Measurements from ENCODE around the gene TBPL1. TPM values are rescaled to one million over a fixed set of nuclear protein-coding genes. Genes with fewer than 3 reads are reported as not detected.

Gene TBPL1
- total and polyA plus RNA-seq, 2 donors (not counting 1 experiment from before 2014, with no cell fraction given), result 23.3 to 29.6 TPM

DNA sequence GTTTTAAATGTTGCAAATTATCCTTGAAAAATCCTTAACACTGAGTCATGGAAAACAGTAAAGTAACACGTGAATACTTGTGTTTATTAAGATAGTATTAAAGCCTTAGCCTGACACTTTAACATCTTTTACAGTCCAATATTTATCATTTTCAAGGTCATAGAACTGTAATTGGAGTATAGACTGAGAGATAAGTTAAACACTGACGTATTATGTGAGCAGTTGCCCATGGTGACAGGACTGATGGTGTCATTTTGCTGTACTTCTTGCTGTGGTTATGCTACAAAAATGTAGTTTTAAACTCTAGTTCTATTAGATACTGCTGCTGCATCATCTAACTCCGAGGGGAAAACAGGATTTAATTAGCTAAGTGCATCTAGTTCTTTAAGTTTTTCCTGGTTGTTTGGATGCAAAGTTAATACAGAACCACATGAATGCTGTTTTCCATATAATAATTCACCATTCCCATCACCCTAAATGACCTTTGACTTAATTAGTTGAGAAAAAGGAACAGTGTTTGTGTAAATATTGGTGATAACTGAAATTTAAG lies 61.6 kb downstream of the TBPL1 start:
- intact Hi-C loops (cut with micrococcal nuclease), result no loop called here
- H3K4me3 ChIP-seq (ENCODE audit: control extremely low read depth in 1 of 5, extremely low read depth in 1 of 5, insufficient read depth in 1 of 5, low read depth in 2 of 5, low read length in 4 of 5), result no peak overlapping the region
- H3K4me2 ChIP-seq (replicated peaks; ENCODE audit: low read depth, low read length, poor library complexity, severe bottlenecking), result no peak overlapping the region
- CTCF ChIA-PET, result no interaction called here
- no CpG with 5 or more reads among the region's 3 CpGs for WGBS (ENCODE audit: insufficient coverage)
- H3K4me3 Mint-ChIP-seq, result no peak overlapping the region
- DNase-seq (no peak), ATAC-seq (ENCODE audit: low read depth) (no peak)
- H3K27me3 Mint-ChIP-seq, result peaks cover 24% of the 10 kb centered on the region
- H3K9me3 Mint-ChIP-seq (ENCODE audit: insufficient read depth), result no peaks in the 10 kb centered on the region
- H3K27ac ChIP-seq (ENCODE audit: low read length in 2 of 2), result no peak overlapping the region
- H3K27ac Mint-ChIP-seq, result no peak overlapping the region
- TF ChIP-seq EZH2 (IDR thresholded peaks at IDR 0.05; ENCODE audit: borderline replicate concordance, insufficient read depth, low read depth, low read length, poor library complexity, severe bottlenecking) (no peak), CTCF (IDR thresholded peaks at IDR 0.05) (no peak)
- no peaks in the 10 kb centered on the region for H3K4me1 ChIP-seq (ENCODE audit: control insufficient read depth in 2 of 2, insufficient read depth in 2 of 2, low read length in 2 of 2)
- no peaks in the 10 kb centered on the region for H3K79me2 ChIP-seq (ENCODE audit: control insufficient read depth, insufficient read depth, low read length)
- H2AFZ ChIP-seq (ENCODE audit: insufficient read depth, low read depth, low read length, poor library complexity, severe bottlenecking), result no peak overlapping the region
- POLR2A ChIA-PET, result no interaction called here
- no peaks in the 10 kb centered on the region for H3K36me3 ChIP-seq (replicated peaks in 1 of 2; ENCODE audit: control extremely low read depth in 1 of 2, control insufficient read depth in 1 of 2, extremely low read depth in 1 of 2, insufficient read depth in 2 of 2, low read length in 1 of 2)
- peaks cover 0 to 2% (median 0%) of the 10 kb centered on the region in 4 experiments for H3K27me3 ChIP-seq (replicated peaks in 1 of 4; ENCODE audit: control extremely low read depth in 1 of 4, control insufficient read depth in 3 of 4, insufficient read depth in 4 of 4, low read length in 3 of 4)
- no peak overlapping the region for H3K9ac ChIP-seq (ENCODE audit: low read length)
- H4K20me1 ChIP-seq (ENCODE audit: control insufficient read depth, insufficient read depth, low read length, poor library complexity, severe bottlenecking), result no peaks in the 10 kb centered on the region
- H3K9me3 ChIP-seq (ENCODE audit: control extremely low read depth in 1 of 3, control insufficient read depth in 2 of 3, insufficient read depth in 1 of 3, low read length in 2 of 3), result no peaks in the 10 kb centered on the region
- H3K4me1 Mint-ChIP-seq, result no peaks in the 10 kb centered on the region

- no peak overlapping the region for H3K27ac Mint-ChIP-seq
- Histone ChIP-seq H3K9ac (ENCODE audit: low read length) (no peak overlapping the region), H2AFZ (ENCODE audit: insufficient read depth, low read depth, low read length, poor library complexity, severe bottlenecking) (no peak overlapping the region), H3K4me2 (replicated peaks; ENCODE audit: low read depth, low read length, poor library complexity, severe bottlenecking) (no peak overlapping the region), H3K4me1 (ENCODE audit: control insufficient read depth in 2 of 2, insufficient read depth in 2 of 2, low read length in 2 of 2) (no peaks in the 10 kb centered on the region), H3K79me2 (ENCODE audit: control insufficient read depth, insufficient read depth, low read length) (no peaks in the 10 kb centered on the region), H3K9me3 (ENCODE audit: control extremely low read depth in 1 of 3, control insufficient read depth in 2 of 3, insufficient read depth in 1 of 3, low read length in 2 of 3) (no peaks in the 10 kb centered on the region), H3K27ac (ENCODE audit: low read length in 2 of 2) (no peak overlapping the region), H4K20me1 (ENCODE audit: control insufficient read depth, insufficient read depth, low read length, poor library complexity, severe bottlenecking) (no peaks in the 10 kb centered on the region), H3K27me3 (replicated peaks in 1 of 4; ENCODE audit: control extremely low read depth in 1 of 4, control insufficient read depth in 3 of 4, insufficient read depth in 4 of 4, low read length in 3 of 4) (peaks cover 0 to 2% (median 0%) of the 10 kb centered on the region in 4 experiments), H3K4me3 (ENCODE audit: control extremely low read depth in 1 of 5, extremely low read depth in 1 of 5, insufficient read depth in 1 of 5, low read depth in 2 of 5, low read length in 4 of 5) (no peak overlapping the region), H3K36me3 (replicated peaks in 1 of 2; ENCODE audit: control extremely low read depth in 1 of 2, control insufficient read depth in 1 of 2, extremely low read depth in 1 of 2, insufficient read depth in 2 of 2, low read length in 1 of 2) (no peaks in the 10 kb centered on the region)
- no CpG with 5 or more reads among the region's 5 CpGs for WGBS (ENCODE audit: insufficient coverage)
- ChIA-PET POLR2A (no interaction called here), CTCF (no interaction called here)
- no peaks in the 10 kb centered on the region for H3K9me3 Mint-ChIP-seq (ENCODE audit: insufficient read depth)
- H3K4me3 Mint-ChIP-seq, result no peak overlapping the region
- intact Hi-C loops (cut with micrococcal nuclease), result no loop called here
- peaks cover 13% of the 10 kb centered on the region for H3K27me3 Mint-ChIP-seq
- no peak for DNase-seq
- TF ChIP-seq EZH2 (IDR thresholded peaks at IDR 0.05; ENCODE audit: borderline replicate concordance, insufficient read depth, low read depth, low read length, poor library complexity, severe bottlenecking) (no peak), CTCF (IDR thresholded peaks at IDR 0.05) (no peak)
- no peak for ATAC-seq (ENCODE audit: low read depth)
- no peaks in the 10 kb centered on the region for H3K4me1 Mint-ChIP-seq
Measured at GRCh38 chr6:134015719-134016557, 62.9 kb downstream of the TBPL1 start.

Measured in B cell (primary cell).